KMS-11 (cell line): ENCODE measurements around the gene MAP2K1.

Experiments
- H2AFZ ChIP-seq: fragments of 200-600 bp; sonication (generic); 2 replicates; pipeline ENCODE4 v1.6.1; 2016; ENCODE audit warnings: antibody characterized with exemption, mixed run types, low read depth
- H3K27ac ChIP-seq: fragments of 200-600 bp; sonication (generic); 2 replicates; pipeline ENCODE4 v1.6.1; 2016; ENCODE audit warnings: mild to moderate bottlenecking, mixed run types
- H3K27me3 ChIP-seq: fragments of 200-600 bp; sonication (generic); 2 replicates; pipeline ENCODE4 v1.6.1; 2017; ENCODE audit warnings: mild to moderate bottlenecking, low read depth, mixed run types, moderate library complexity; ENCODE audit not compliant: insufficient read depth
- H3K36me3 ChIP-seq: fragments of 200-600 bp; sonication (generic); 2 replicates; pipeline ENCODE4 v1.6.1; 2017; ENCODE audit warnings: mild to moderate bottlenecking, mixed run types; ENCODE audit not compliant: insufficient read depth
- H3K4me1 ChIP-seq: fragments of 200-600 bp; sonication (generic); 2 replicates; pipeline ENCODE4 v1.6.1; 2016; ENCODE audit warnings: mild to moderate bottlenecking, low read depth, mixed run types; ENCODE audit not compliant: poor library complexity, severe bottlenecking
- H3K4me2 ChIP-seq: fragments of 200-600 bp; sonication (generic); 2 replicates; pipeline ENCODE4 v1.7.0; 2016; ENCODE audit warnings: mild to moderate bottlenecking, mixed run types
- H3K4me3 ChIP-seq: fragments of 200-600 bp; sonication (generic); IDR thresholded peaks from 2 replicates; pipeline ENCODE4 v1.6.1; 2017; ENCODE audit warnings: low read depth, low read length, mixed read lengths; ENCODE audit not compliant: insufficient read depth
- H3K79me2 ChIP-seq: fragments of 200-600 bp; sonication (generic); 2 replicates; pipeline ENCODE4 v1.6.1; 2016; ENCODE audit warnings: low read depth, mixed run types; ENCODE audit not compliant: insufficient read depth
- H3K9ac ChIP-seq: fragments of 200-600 bp; sonication (generic); 2 replicates; pipeline ENCODE4 v1.6.1; 2016; ENCODE audit warnings: mild to moderate bottlenecking, mixed run types
- H4K20me1 ChIP-seq: fragments of 200-600 bp; sonication (generic); 2 replicates; pipeline ENCODE4 v1.6.1; 2016; ENCODE audit warnings: mild to moderate bottlenecking, mixed run types; ENCODE audit not compliant: insufficient read depth
- TF ChIP-seq, protein P1 (sequence below): fragments of 200-600 bp; sonication (generic); conservative IDR thresholded peaks from 2 replicates; pipeline ENCODE4 v1.6.1; 2017; ENCODE audit warnings: low read depth, mild to moderate bottlenecking, antibody characterized with exemption, low read length, moderate library complexity, mixed read lengths

MAP2K1 gene

DNA sequence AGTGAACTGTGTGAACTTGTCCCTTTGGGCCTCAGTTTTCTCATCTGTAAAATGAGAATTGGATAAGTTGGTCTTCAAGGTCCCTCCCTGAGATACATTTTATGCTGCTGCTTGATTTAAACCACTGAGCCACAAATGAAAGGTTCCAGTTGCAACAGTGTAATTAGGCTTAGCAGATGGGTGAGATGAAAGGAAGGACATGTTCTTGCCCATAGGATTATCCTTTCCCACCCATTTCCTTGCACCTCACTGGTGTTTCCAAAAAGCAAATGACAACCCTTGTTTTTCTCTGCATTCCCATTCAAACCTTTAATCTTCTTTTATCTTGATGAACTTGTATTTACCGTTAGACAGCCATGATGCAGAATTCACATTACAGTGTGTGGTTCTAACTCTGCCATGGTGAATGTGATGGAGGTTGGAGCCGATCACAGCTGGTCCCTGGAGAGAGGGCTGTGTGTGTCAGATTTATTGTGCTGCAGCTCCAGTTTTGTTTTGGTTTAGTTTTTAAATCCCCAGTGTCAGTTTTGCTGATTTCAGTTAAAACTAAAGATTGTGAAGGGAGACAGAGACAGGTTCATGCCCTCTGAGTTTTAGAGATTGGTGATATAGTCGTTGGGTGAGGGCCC, 44.0 kb downstream of the MAP2K1 start:
- TF ChIP-seq, protein P1, sequence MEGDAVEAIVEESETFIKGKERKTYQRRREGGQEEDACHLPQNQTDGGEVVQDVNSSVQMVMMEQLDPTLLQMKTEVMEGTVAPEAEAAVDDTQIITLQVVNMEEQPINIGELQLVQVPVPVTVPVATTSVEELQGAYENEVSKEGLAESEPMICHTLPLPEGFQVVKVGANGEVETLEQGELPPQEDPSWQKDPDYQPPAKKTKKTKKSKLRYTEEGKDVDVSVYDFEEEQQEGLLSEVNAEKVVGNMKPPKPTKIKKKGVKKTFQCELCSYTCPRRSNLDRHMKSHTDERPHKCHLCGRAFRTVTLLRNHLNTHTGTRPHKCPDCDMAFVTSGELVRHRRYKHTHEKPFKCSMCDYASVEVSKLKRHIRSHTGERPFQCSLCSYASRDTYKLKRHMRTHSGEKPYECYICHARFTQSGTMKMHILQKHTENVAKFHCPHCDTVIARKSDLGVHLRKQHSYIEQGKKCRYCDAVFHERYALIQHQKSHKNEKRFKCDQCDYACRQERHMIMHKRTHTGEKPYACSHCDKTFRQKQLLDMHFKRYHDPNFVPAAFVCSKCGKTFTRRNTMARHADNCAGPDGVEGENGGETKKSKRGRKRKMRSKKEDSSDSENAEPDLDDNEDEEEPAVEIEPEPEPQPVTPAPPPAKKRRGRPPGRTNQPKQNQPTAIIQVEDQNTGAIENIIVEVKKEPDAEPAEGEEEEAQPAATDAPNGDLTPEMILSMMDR, result no peak
- Histone ChIP-seq H3K79me2 (no peaks in the 10 kb centered on the region; the same call in 1 of the 2 replicates), H3K4me1 (no peaks in the 10 kb centered on the region), H4K20me1 (no peaks in the 10 kb centered on the region), H2AFZ (no peak overlapping the region), H3K4me2 (no peak overlapping the region), H3K4me3 (no peak overlapping the region), H3K9ac (no peak overlapping the region), H3K27ac (no peak overlapping the region), H3K36me3 (no peaks in the 10 kb centered on the region), H3K27me3 (no peaks in the 10 kb centered on the region)

DNA sequence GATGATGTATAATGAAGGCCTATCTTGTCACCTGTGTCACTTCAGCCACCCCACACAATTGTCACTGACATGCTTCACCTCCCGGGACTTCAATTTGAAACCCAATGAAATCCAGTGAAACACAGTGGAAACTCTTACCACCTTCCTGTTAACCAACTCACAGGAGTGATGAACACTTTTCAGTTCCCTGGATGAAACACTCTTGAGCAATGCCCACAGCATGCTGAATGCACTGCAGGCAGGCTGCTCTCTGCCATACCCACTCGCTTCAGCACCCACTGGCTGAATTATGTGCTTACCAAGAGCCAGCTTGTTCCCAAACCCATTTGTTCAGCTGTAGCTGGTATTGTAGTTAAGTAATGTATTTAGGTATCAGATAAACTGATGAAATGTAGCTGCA, 47.0 kb downstream of the MAP2K1 start:
- H3K27me3 ChIP-seq, result no peaks in the 10 kb centered on the region
- H3K36me3 ChIP-seq, result 0 out of 2 replicates have a peak, but pooled peaks cover 7% of the 10 kb centered on the region
- no peak overlapping the region for H3K4me3 ChIP-seq
- H3K9ac ChIP-seq, result no peak overlapping the region
- no peaks in the 10 kb centered on the region for H4K20me1 ChIP-seq
- H3K4me1 ChIP-seq, result no peaks in the 10 kb centered on the region
- H3K79me2 ChIP-seq, result no peaks in the 10 kb centered on the region; the same call in 1 of the 2 replicates
- no peak overlapping the region for H3K4me2 ChIP-seq
- no peak overlapping the region for H3K27ac ChIP-seq
- no peak overlapping the region for H2AFZ ChIP-seq
- TF ChIP-seq, protein P1, result no peak

DNA sequence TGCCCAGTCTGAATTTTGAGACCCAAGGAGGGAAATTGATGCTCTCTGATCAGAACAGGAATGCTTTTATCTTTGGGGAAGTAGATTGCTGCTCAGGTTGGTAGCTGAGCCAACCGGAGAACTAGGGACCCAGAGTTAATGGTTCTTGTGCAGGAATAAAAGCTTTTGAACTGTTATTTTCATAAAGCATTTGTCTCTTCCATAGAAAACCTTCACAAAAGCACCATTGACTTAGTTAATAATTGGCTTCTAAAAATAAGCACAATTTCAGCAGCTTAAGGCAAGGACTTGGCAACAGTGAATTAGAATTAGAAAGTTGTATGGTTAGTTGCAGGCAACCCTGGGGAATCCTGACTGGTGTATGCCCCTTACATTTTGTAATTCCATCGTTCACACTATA, 53.8 kb downstream of the MAP2K1 start:
- no peak overlapping the region for H3K9ac ChIP-seq
- H3K36me3 ChIP-seq, result 0 out of 2 replicates have a peak, but pooled peaks cover 7% of the 10 kb centered on the region
- H3K27me3 ChIP-seq, result no peaks in the 10 kb centered on the region
- H3K27ac ChIP-seq, result no peak overlapping the region
- H3K4me2 ChIP-seq, result no peak overlapping the region
- no peaks in the 10 kb centered on the region for H3K79me2 ChIP-seq
- H3K4me1 ChIP-seq, result no peaks in the 10 kb centered on the region
- TF ChIP-seq, protein P1, result no peak
- no peaks in the 10 kb centered on the region for H4K20me1 ChIP-seq
- no peak overlapping the region for H2AFZ ChIP-seq
- no peak overlapping the region for H3K4me3 ChIP-seq

DNA sequence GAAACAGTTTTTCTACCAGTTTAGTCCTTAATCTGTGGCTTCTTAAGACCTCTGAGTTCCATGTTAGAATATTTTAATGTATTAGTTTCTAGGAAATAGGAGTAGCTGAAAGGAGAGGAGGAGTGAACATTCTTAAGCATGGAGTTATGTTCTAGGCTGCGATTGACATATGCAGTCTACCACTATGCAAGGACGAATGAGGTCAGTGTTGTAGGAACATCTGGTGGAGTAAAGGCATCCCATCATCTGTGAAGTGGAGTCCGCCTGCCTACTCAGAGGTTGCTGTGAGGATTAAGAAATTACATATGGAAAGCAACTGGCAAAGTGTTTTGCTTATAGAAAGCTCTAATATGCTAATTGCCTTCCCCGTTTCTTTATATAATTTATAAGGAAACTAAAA, 65.7 kb downstream of the MAP2K1 start:
- Histone ChIP-seq H3K79me2 (no peaks in the 10 kb centered on the region), H3K4me1 (no peaks in the 10 kb centered on the region), H4K20me1 (no peaks in the 10 kb centered on the region), H2AFZ (no peak overlapping the region), H3K36me3 (no peaks in the 10 kb centered on the region), H3K4me3 (no peak overlapping the region), H3K9ac (no peak overlapping the region), H3K27ac (no peak overlapping the region), H3K27me3 (no peaks in the 10 kb centered on the region), H3K4me2 (no peak overlapping the region)
- TF ChIP-seq, protein P1, result no peak
